IMR-90 (cell line): ENCODE data around the gene ATP6V0C. TPM values are rescaled to one million over a fixed set of nuclear protein-coding genes. Genes with fewer than 3 reads are reported as not detected.
"Not testable (repeated sequence)": the region's sequence is repeated elsewhere in the genome, so short reads cannot be mapped to it uniquely, and the experiment has no call there.

Experiments
- ATAC-seq: fragments of 200-7000 bp; cut with Tn5 transposase; 2 replicates; pipeline ENCODE4 v1.9.1; 2020; ENCODE audit warnings: low read depth, mild to moderate bottlenecking, moderate library complexity
- BruUV-seq: library from RNA; stranded (reverse); fragments of 400-500 nt; replicated peaks from 2 replicates; lab custom pipeline; 2021; lab: Mats Ljungman, UMichigan
- CTCF ChIA-PET: fragments of 300-600 bp; formaldehyde crosslinking; extraction: SDS; loops from one replicate; lab custom pipeline; 2021; ENCODE audit warnings: antibody characterized with exemption; lab: Yijun Ruan, JAX
- POLR2A ChIA-PET: fragments of 300-600 bp; sonication (Branson Sonifier 250); formaldehyde crosslinking; loops from one replicate; lab custom pipeline; 2022; ENCODE audit warnings: antibody characterized with exemption; ENCODE audit not compliant: unreplicated experiment; lab: Charles Lee
- DNase-seq: peaks from one replicate; pipeline ENCODE4 v3.0.0; 2013
- H2AFZ ChIP-seq: replicated peaks from 2 replicates; pipeline ENCODE3; 2013; ENCODE audit warnings: low read length, mild to moderate bottlenecking; ENCODE audit not compliant: poor library complexity
- H2AK5ac ChIP-seq: 2 replicates; pipeline ENCODE4 v1.6.1; 2013; ENCODE audit warnings: low read depth, low read length, inconsistent platforms
- H2AK9ac ChIP-seq: replicated peaks from 2 replicates; pipeline ENCODE3; 2013; ENCODE audit warnings: mild to moderate bottlenecking, low read depth, low read length, moderate library complexity; ENCODE audit not compliant: poor library complexity
- H2BK120ac ChIP-seq: 2 replicates; pipeline ENCODE4 v1.6.1; 2013; ENCODE audit warnings: low read depth, low read length, inconsistent platforms
- H2BK15ac ChIP-seq: 3 replicates; pipeline ENCODE4 v1.6.1; 2013; ENCODE audit warnings: low read depth, low read length, inconsistent platforms
- H2BK20ac ChIP-seq: 2 replicates; pipeline ENCODE4 v1.6.1; 2013; ENCODE audit warnings: low read depth, mild to moderate bottlenecking, inconsistent platforms, low read length, moderate library complexity
- H2BK5ac ChIP-seq: 2 replicates; pipeline ENCODE4 v1.6.1; 2013; ENCODE audit warnings: mild to moderate bottlenecking, low read depth, low read length, inconsistent platforms; ENCODE audit not compliant: poor library complexity, severe bottlenecking
- H3K14ac ChIP-seq: replicated peaks from 2 replicates; pipeline ENCODE4 v1.6.1; 2013; ENCODE audit warnings: low read depth, low read length, inconsistent platforms
- H3K18ac ChIP-seq: 2 replicates; pipeline ENCODE4 v1.6.1; 2013; ENCODE audit warnings: low read depth, low read length, control low read depth
- H3K23ac ChIP-seq: 2 replicates; pipeline ENCODE4 v1.6.1; 2013; ENCODE audit warnings: low read depth, low read length, inconsistent platforms
- H3K27ac ChIP-seq: 2 replicates; pipeline ENCODE4 v1.5.1; 2013; ENCODE audit warnings: mild to moderate bottlenecking, control low read depth, low read length; ENCODE audit not compliant: insufficient read depth
- H3K27me3 ChIP-seq: 2 replicates; pipeline ENCODE4 v1.6.1; 2013; ENCODE audit warnings: low read length; ENCODE audit not compliant: control insufficient read depth, insufficient read depth
- H3K36me3 ChIP-seq: 2 replicates; pipeline ENCODE4 v1.6.1; 2013; ENCODE audit warnings: low read length, mixed read lengths; ENCODE audit not compliant: control insufficient read depth, insufficient read depth
- H3K4ac ChIP-seq: 2 replicates; pipeline ENCODE4 v1.6.1; 2013; ENCODE audit warnings: low read depth, low read length, inconsistent platforms
- H3K4me1 ChIP-seq: 2 replicates; pipeline ENCODE4 v1.6.1; 2013; ENCODE audit warnings: low read length, mixed read lengths; ENCODE audit not compliant: control insufficient read depth, insufficient read depth
- H3K4me2 ChIP-seq: 2 replicates; pipeline ENCODE4 v1.6.1; 2013; ENCODE audit warnings: low read depth, mild to moderate bottlenecking, control low read depth, low read length, moderate library complexity
- H3K4me3 ChIP-seq: 2 replicates; pipeline ENCODE4 v1.5.1; 2013; ENCODE audit warnings: low read depth, mild to moderate bottlenecking, control low read depth, low read length, moderate library complexity; ENCODE audit not compliant: insufficient read depth
- H3K56ac ChIP-seq: 2 replicates; pipeline ENCODE4 v1.6.1; 2013; ENCODE audit warnings: low read length, inconsistent platforms; ENCODE audit not compliant: insufficient read depth; ENCODE audit errors: extremely low read depth
- H3K79me1 ChIP-seq, 2 experiments: 2 replicates each; pipeline ENCODE4 v1.6.1; 2013; ENCODE audit warnings: low read length in 2 of 2, inconsistent platforms in 1 of 2, low read depth in 1 of 2
- H3K9ac ChIP-seq: 2 replicates; pipeline ENCODE4 v1.6.1; 2013; ENCODE audit warnings: low read depth, low read length, control low read depth
- H3K9me1 ChIP-seq: 2 replicates; pipeline ENCODE4 v1.6.1; 2013; ENCODE audit warnings: low read length, inconsistent platforms; ENCODE audit not compliant: insufficient read depth
- H3K9me3 ChIP-seq: 2 replicates; pipeline ENCODE4 v1.6.1; 2013; ENCODE audit warnings: low read length; ENCODE audit not compliant: control insufficient read depth, insufficient read depth
- H4K20me1 ChIP-seq: 2 replicates; pipeline ENCODE4 v1.6.1; 2013; ENCODE audit warnings: low read length, inconsistent platforms; ENCODE audit not compliant: insufficient read depth
- H4K5ac ChIP-seq: 2 replicates; pipeline ENCODE4 v1.6.1; 2013; ENCODE audit warnings: mild to moderate bottlenecking, low read depth, low read length, control low read depth
- H4K8ac ChIP-seq, 2 experiments: 2 replicates each; pipeline ENCODE4 v1.6.1; 2013; ENCODE audit warnings: low read depth in 2 of 2, low read length in 2 of 2, control low read depth in 1 of 2, inconsistent platforms in 1 of 2
- H4K91ac ChIP-seq: 2 replicates; pipeline ENCODE4 v1.6.1; 2013; ENCODE audit warnings: low read depth, low read length, inconsistent platforms; ENCODE audit not compliant: insufficient read depth
- CEBPB ChIP-seq: IDR thresholded peaks from 2 replicates; pipeline ENCODE4 v1.6.1; 2012; ENCODE audit warnings: low read depth, low read length, improper control_type of control experiment
- RCOR1 ChIP-seq: IDR thresholded peaks from 2 replicates; pipeline ENCODE4 v1.6.1; 2012; ENCODE audit warnings: mild to moderate bottlenecking, low read length, improper control_type of control experiment; ENCODE audit not compliant: insufficient replicate concordance
- RFX5 ChIP-seq: IDR thresholded peaks from 2 replicates; pipeline ENCODE4 v1.8.0; 2012; ENCODE audit warnings: low read depth, mild to moderate bottlenecking, low read length, moderate library complexity
- WGBS, 2 experiments: methylation state at CpG; one replicate each; pipeline versions ENCODE4 v1.1.5 to v1.1.7; 2013; ENCODE audit warnings: missing lambda C conversion rate in 2 of 2; ENCODE audit not compliant: insufficient read length in 1 of 2; ENCODE audit errors: extremely low coverage in 2 of 2; 5-methylcytosine and 5-hydroxymethylcytosine counted together
- dilution Hi-C: fragments of 300-500 bp; cut with HindIII; formaldehyde crosslinking; loops from one replicate; pipeline ENCODE4 v1.14.3; 2018; ENCODE audit warnings: low sequenced_read_pairs; ENCODE audit not compliant: unreplicated experiment
- in situ Hi-C: fragments of 300-500 bp; cut with MboI; formaldehyde crosslinking; loops from 3 replicates; pipeline ENCODE4 v1.14.3; 2019; ENCODE audit warnings: low sequenced_read_pairs, inconsistent platforms, mixed read lengths
- intact Hi-C: fragments of 100-400 bp; cut with micrococcal nuclease; formaldehyde crosslinking; loops from 2 replicates; pipeline ENCODE4 v1.10.0; 2022
- polyA plus RNA-seq, 3 experiments: library from polyadenylated mRNA; depleted of rRNA; stranded (reverse); fragments of >200 nt; gene quantifications; 2 replicates each; pipeline ENCODE4 v1.2.3, GENCODE V29; 2012; ENCODE audit warnings: low replicate concordance in 1 of 3
- total RNA-seq: library from RNA; depleted of rRNA; stranded (reverse); fragments of >200 nt; gene quantifications from 2 replicates; pipeline ENCODE4 v1.2.3, GENCODE V29; 2012

The ATP6V0C gene
- total and polyA plus RNA-seq, 2 of the 4 experiments (the other 2 are of a cell fraction): 8.4 to 107 TPM

DNA sequence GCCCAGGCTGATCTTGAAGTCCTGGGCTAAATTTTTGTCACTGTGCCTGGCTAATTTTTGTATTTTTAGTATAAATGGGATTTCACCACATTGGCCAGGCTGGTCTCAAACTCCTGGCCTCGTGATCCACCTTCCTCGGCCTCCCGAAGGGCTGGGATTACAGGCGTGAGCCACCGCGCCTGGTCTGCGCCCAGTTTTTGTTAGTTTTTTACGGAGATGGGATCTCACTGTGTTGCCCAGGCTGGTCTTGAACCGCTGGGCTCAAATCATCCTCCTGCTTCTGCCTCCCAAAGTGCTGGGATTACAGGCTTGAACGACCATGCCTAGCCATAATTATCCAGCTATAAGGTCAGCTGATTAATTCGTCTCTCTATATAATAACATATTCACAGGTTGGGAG lies 20.2 kb downstream of the ATP6V0C start:
- Histone ChIP-seq H4K8ac (no peak overlapping the region; a peak in 1 of 4 replicates), H3K4me2 (no peak overlapping the region), H2BK20ac (no peak overlapping the region; the same call in 1 of the 2 replicates), H2AK5ac (no peak overlapping the region), H2AFZ (no peak overlapping the region), H3K18ac (no peak overlapping the region), H3K27me3 (no peaks in the 10 kb centered on the region), H3K79me1 (peaks cover 0 to 19% of the 10 kb centered on the region in 2 experiments; a peak in 1 of 4 replicates), H3K9me3 (no peaks in the 10 kb centered on the region), H3K4ac (no peak overlapping the region), H3K56ac (no peak overlapping the region), H3K36me3 (peaks cover 12% of the 10 kb centered on the region; the same call in 1 of the 2 replicates), H4K20me1 (peaks cover 5% of the 10 kb centered on the region; the same call in 1 of the 2 replicates), H3K27ac (no peak overlapping the region), H2BK15ac (no peak overlapping the region), H4K5ac (no peak overlapping the region), H4K91ac (no peak overlapping the region), H3K14ac (no peak overlapping the region), H3K23ac (no peak overlapping the region), H2BK120ac (no peak overlapping the region), H3K4me3 (no peak overlapping the region), H3K9me1 (peaks cover 12% of the 10 kb centered on the region; the same call in 1 of the 2 replicates), H2AK9ac (no peak overlapping the region), H3K9ac (no peak overlapping the region), H2BK5ac (no peak overlapping the region), H3K4me1 (peaks cover 18% of the 10 kb centered on the region)
- TF ChIP-seq CEBPB: no peak
- no peak for TF ChIP-seq RFX5
- no peak for TF ChIP-seq RCOR1
- no TSS peak for BruUV-seq
- 100% methylated on average over 5 of the region's 11 CpGs; no CpG with 5 or more reads in 1 of the 2 experiments for WGBS, 2 experiments
- intact Hi-C loops (no loop called here), in situ Hi-C loops (no loop called here), dilution Hi-C loops (no loop called here)
- POLR2A ChIA-PET: no interaction called here
- ATAC-seq (no peak), DNase-seq (no peak)
- CTCF ChIA-PET: no interaction called here

DNA sequence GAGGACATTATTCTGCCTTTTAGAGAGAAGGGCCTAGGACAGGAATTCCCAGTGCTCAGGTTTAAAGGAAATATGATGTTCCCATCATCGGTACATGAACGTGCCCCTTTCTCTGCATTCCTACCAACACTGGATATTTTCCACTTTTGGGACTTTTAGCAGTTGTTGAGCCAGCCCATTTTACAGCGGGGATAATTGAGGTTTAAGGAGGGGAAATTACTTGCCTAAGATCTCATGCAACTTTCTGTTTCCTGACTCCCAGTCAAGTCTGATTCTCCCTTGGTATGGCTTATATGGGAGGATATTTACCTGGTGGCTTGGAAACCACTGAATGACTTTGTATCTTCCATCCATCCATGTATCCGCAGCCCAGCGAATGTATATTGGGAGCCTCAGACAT lies 20.6 kb downstream of the ATP6V0C start:
- H4K5ac ChIP-seq, CTCF ChIA-PET, H3K27ac ChIP-seq, DNase-seq, H2AK9ac ChIP-seq, H3K36me3 ChIP-seq, H2BK120ac ChIP-seq, H3K27me3 ChIP-seq, H2BK20ac ChIP-seq, H3K4me2 ChIP-seq, dilution Hi-C loops, H4K20me1 ChIP-seq, H2AK5ac ChIP-seq, H3K23ac ChIP-seq, POLR2A ChIA-PET, ATAC-seq, H3K4ac ChIP-seq, H4K91ac ChIP-seq, intact Hi-C loops, in situ Hi-C loops, BruUV-seq, H3K56ac ChIP-seq, H2BK15ac ChIP-seq, H3K9me3 ChIP-seq, H3K14ac ChIP-seq, H2AFZ ChIP-seq, H4K8ac ChIP-seq, H3K9ac ChIP-seq, H2BK5ac ChIP-seq, H3K18ac ChIP-seq, H3K4me3 ChIP-seq: not testable (repeated sequence)
- no CpG with 5 or more reads among the region's 5 CpGs for WGBS, 2 experiments
- Histone ChIP-seq H3K79me1 (peaks cover 0 to 21% of the 10 kb centered on the region in 2 experiments; a peak in 3 of 4 replicates), H3K4me1 (peaks cover 20% of the 10 kb centered on the region), H3K9me1 (peaks cover 12% of the 10 kb centered on the region; the same call in 1 of the 2 replicates)
